Adrenal gland (tissue), 5 donors: ENCODE data around the gene TBPL2.

Experiments
- POLR2A ChIP-seq, 2 donors: fragments of 450-650 bp; IDR thresholded peaks; one replicate each; pipeline ENCODE4 v1.6.1; 2017; ENCODE audit warnings: antibody characterized with exemption in 2 of 2, mild to moderate bottlenecking in 2 of 2, moderate library complexity in 1 of 2
- TF ChIP-seq, protein P1 (sequence below), 6 experiments: fragments of 450-650 bp in 4 of 6; fragments of 200-600 bp in 2 of 6; sonication (generic) in 1 of 6; IDR thresholded peaks; 1 replicate in 5 of 6; 2 replicates in 1 of 6; pipeline versions ENCODE4 v1.5.1 to v1.8.0; 2016 to 2021; ENCODE audit warnings: antibody characterized with exemption in 6 of 6, mild to moderate bottlenecking in 2 of 6, moderate library complexity in 1 of 6
- donor health status: DM: no; HTN: no; CAD: no.

- TF ChIP-seq, protein P1, sequence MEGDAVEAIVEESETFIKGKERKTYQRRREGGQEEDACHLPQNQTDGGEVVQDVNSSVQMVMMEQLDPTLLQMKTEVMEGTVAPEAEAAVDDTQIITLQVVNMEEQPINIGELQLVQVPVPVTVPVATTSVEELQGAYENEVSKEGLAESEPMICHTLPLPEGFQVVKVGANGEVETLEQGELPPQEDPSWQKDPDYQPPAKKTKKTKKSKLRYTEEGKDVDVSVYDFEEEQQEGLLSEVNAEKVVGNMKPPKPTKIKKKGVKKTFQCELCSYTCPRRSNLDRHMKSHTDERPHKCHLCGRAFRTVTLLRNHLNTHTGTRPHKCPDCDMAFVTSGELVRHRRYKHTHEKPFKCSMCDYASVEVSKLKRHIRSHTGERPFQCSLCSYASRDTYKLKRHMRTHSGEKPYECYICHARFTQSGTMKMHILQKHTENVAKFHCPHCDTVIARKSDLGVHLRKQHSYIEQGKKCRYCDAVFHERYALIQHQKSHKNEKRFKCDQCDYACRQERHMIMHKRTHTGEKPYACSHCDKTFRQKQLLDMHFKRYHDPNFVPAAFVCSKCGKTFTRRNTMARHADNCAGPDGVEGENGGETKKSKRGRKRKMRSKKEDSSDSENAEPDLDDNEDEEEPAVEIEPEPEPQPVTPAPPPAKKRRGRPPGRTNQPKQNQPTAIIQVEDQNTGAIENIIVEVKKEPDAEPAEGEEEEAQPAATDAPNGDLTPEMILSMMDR (IDR thresholded peaks at IDR 0.05), result no peak
- TF ChIP-seq POLR2A (IDR thresholded peaks at IDR 0.05), result no peak
Observed at GRCh38 chr14:55404173-55404854, 36.1 kb downstream of the TBPL2 start.
